HepG2 (cell line): ENCODE measurements around the gene SLC22A4. TPM values are rescaled to one million over a fixed set of nuclear protein-coding genes. Genes with fewer than 3 reads are reported as not detected.

Experiments
- ETV5 ChIP-seq: IDR thresholded peaks from 2 replicates; pipeline ENCODE4 v1.6.1; 2018; ENCODE audit warnings: missing biosample characterization, missing genetic modification reagents, inconsistent platforms, borderline replicate concordance
- FOXM1 ChIP-seq: sonication (generic); formaldehyde crosslinking; IDR thresholded peaks from 2 replicates; pipeline ENCODE4 v1.5.0; 2020; ENCODE audit warnings: missing genetic modification reagents
- GLMP ChIP-seq: sonication (generic); formaldehyde crosslinking; IDR thresholded peaks from 2 replicates; pipeline ENCODE4 v1.9.0; 2021; ENCODE audit warnings: missing genetic modification reagents, mild to moderate bottlenecking, borderline replicate concordance
- HES4 ChIP-seq: sonication (generic); formaldehyde crosslinking; IDR thresholded peaks from 2 replicates; pipeline ENCODE4 v1.9.0; 2021; ENCODE audit warnings: mild to moderate bottlenecking, missing genetic modification reagents, borderline replicate concordance
- IRF1 ChIP-seq: sonication (generic); formaldehyde crosslinking; IDR thresholded peaks from 2 replicates; pipeline ENCODE4 v1.4.0; 2020; ENCODE audit warnings: low read depth, mild to moderate bottlenecking, missing genetic modification reagents
- KDM5A ChIP-seq: fragments of 200-600 bp; sonication (generic); IDR thresholded peaks from 2 replicates; pipeline ENCODE4 v1.7.0; 2018; ENCODE audit warnings: antibody characterized with exemption, mild to moderate bottlenecking, low read length, borderline replicate concordance
- KDM5B ChIP-seq: sonication (generic); formaldehyde crosslinking; IDR thresholded peaks from 2 replicates; pipeline ENCODE4 v1.4.0; 2020; ENCODE audit warnings: missing genetic modification reagents, mild to moderate bottlenecking, borderline replicate concordance
- MXI1 ChIP-seq: IDR thresholded peaks from 3 replicates; pipeline ENCODE4 v1.6.1; 2012; ENCODE audit warnings: low read depth, low read length, inconsistent platforms, borderline replicate concordance
- NONO ChIP-seq, 2 experiments: fragments of 450-650 bp in 1 of 2; sonication (generic) in 1 of 2; formaldehyde crosslinking in 1 of 2; IDR thresholded peaks in 1 of 2; conservative IDR thresholded peaks in 1 of 2; 2 replicates each; pipeline versions ENCODE4 v1.6.1 to v1.8.0; 2017 to 2022; ENCODE audit warnings: mild to moderate bottlenecking in 1 of 2, missing genetic modification reagents in 1 of 2, moderate library complexity in 1 of 2
- PAF1 ChIP-seq: IDR thresholded peaks from 2 replicates; pipeline ENCODE4 v1.6.1; 2016; ENCODE audit warnings: missing genetic modification reagents, missing compliant biosample characterization
- RAD21 ChIP-seq: fragments of 450-650 bp; formaldehyde crosslinking; IDR thresholded peaks from 2 replicates; pipeline ENCODE4 v1.5.0; 2020; ENCODE audit warnings: mild to moderate bottlenecking
- RFXAP ChIP-seq: sonication (generic); formaldehyde crosslinking; IDR thresholded peaks from 2 replicates; pipeline ENCODE4 v1.4.0; 2020; ENCODE audit warnings: missing genetic modification reagents, borderline replicate concordance
- RXRB ChIP-seq: IDR thresholded peaks from 2 replicates; pipeline ENCODE4 v1.6.1; 2016; ENCODE audit warnings: borderline replicate concordance, missing genetic modification reagents, missing compliant biosample characterization
- ZBTB37 ChIP-seq: sonication (generic); formaldehyde crosslinking; IDR thresholded peaks from 2 replicates; pipeline ENCODE4 v1.4.0; 2020; ENCODE audit warnings: mild to moderate bottlenecking, missing genetic modification reagents
- ZNF10 ChIP-seq: sonication (generic); formaldehyde crosslinking; IDR thresholded peaks from 2 replicates; pipeline ENCODE4 v1.4.0; 2020; ENCODE audit warnings: mild to moderate bottlenecking, low read depth, missing genetic modification reagents, borderline replicate concordance
- ZNF292 ChIP-seq: sonication (generic); formaldehyde crosslinking; IDR thresholded peaks from 2 replicates; pipeline ENCODE4 v1.8.1; 2022; ENCODE audit warnings: mild to moderate bottlenecking, low read depth, missing genetic modification reagents, borderline replicate concordance
- ZNF430 ChIP-seq: sonication (generic); formaldehyde crosslinking; IDR thresholded peaks from 2 replicates; pipeline ENCODE4 v1.9.0; 2021; ENCODE audit warnings: mild to moderate bottlenecking, missing genetic modification reagents
- ZNF749 ChIP-seq: sonication (generic); formaldehyde crosslinking; IDR thresholded peaks from 2 replicates; pipeline ENCODE4 v1.8.0; 2022; ENCODE audit warnings: mild to moderate bottlenecking, missing genetic modification reagents, moderate library complexity, borderline replicate concordance
- polyA plus RNA-seq, 8 experiments: library from polyadenylated mRNA; depleted of rRNA in 3 of 8; stranded (reverse) in 7 of 8; unstranded in 1 of 8; fragments of >200 nt; fragmentation: Illumina TruSeq in 4 of 8; extraction: Trizol in 4 of 8; gene quantifications; 2 replicates each; pipeline versions ENCODE4 v1.2.1 to v1.2.3, GENCODE V29; 2011 to 2016; ENCODE audit warnings: low read depth in 4 of 8, missing spikeins in 1 of 8, mixed read lengths in 1 of 8; ENCODE audit not compliant: insufficient read depth in 1 of 8
- total RNA-seq, 5 experiments: library from RNA; depleted of rRNA; stranded (reverse); fragments of >200 nt; fragmentation: Illumina TruSeq; extraction: Trizol; gene quantifications; 2 replicates each; pipeline ENCODE4 v1.2.3, GENCODE V29; 2016; ENCODE audit warnings: low read depth in 1 of 5
- TF ChIP-seq, protein P1 (sequence below): sonication (generic); formaldehyde crosslinking; IDR thresholded peaks from 2 replicates; pipeline ENCODE4 v1.4.0; 2020; ENCODE audit warnings: missing genetic modification reagents, borderline replicate concordance
- TF ChIP-seq, protein P2 (sequence below): sonication (generic); formaldehyde crosslinking; IDR thresholded peaks from 2 replicates; pipeline ENCODE4 v1.4.0; 2020; ENCODE audit warnings: missing genetic modification reagents, low read depth, mild to moderate bottlenecking, borderline replicate concordance

Gene SLC22A4
- total and polyA plus RNA-seq, 2 of the 13 experiments (the other 11 are each of a cell fraction or from before 2014, with no cell fraction given): 0.33 to 0.62 TPM

DNA sequence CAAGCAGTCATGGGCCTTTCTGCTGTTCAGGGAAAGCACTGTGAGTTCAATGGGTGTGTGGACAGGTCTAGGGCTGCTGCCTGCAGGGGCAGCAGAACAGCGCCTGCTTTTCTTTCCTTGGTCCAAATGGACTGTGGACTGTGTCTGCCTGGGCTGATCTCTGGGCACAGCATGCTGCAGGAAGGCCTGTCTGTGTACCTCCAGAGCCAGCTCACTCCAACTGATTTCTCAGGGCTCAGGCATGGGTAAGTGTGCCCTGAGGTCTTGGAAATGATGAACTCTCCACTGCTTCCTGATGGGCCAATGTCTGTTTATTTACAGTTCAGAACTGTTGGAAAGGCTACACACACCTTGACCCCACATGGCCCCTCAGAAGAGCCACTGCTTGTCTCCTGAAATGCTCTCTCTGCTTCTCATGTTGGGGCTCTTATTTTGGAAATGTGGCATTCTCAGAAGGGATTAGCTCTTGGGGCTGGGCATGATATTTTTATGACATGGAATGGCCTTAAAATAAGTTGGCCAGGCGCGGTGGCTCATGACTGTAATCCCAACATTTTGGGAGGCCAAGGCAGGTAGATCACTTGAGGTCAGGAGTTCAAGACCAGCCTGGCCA, 27.0 kb downstream of the SLC22A4 start (continued):
- TF ChIP-seq ZNF10: no peak
- TF ChIP-seq, protein P1, sequence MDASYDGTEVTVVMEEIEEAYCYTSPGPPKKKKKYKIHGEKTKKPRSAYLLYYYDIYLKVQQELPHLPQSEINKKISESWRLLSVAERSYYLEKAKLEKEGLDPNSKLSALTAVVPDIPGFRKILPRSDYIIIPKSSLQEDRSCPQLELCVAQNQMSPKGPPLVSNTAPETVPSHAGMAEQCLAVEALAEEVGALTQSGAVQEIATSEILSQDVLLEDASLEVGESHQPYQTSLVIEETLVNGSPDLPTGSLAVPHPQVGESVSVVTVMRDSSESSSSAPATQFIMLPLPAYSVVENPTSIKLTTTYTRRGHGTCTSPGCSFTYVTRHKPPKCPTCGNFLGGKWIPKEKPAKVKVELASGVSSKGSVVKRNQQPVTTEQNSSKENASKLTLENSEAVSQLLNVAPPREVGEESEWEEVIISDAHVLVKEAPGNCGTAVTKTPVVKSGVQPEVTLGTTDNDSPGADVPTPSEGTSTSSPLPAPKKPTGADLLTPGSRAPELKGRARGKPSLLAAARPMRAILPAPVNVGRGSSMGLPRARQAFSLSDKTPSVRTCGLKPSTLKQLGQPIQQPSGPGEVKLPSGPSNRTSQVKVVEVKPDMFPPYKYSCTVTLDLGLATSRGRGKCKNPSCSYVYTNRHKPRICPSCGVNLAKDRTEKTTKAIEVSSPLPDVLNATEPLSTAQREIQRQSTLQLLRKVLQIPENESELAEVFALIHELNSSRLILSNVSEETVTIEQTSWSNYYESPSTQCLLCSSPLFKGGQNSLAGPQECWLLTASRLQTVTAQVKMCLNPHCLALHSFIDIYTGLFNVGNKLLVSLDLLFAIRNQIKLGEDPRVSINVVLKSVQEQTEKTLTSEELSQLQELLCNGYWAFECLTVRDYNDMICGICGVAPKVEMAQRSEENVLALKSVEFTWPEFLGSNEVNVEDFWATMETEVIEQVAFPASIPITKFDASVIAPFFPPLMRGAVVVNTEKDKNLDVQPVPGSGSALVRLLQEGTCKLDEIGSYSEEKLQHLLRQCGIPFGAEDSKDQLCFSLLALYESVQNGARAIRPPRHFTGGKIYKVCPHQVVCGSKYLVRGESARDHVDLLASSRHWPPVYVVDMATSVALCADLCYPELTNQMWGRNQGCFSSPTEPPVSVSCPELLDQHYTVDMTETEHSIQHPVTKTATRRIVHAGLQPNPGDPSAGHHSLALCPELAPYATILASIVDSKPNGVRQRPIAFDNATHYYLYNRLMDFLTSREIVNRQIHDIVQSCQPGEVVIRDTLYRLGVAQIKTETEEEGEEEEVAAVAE: no peak
- no peak; the same call in 1 of the 2 replicates for TF ChIP-seq ETV5 (CRISPR knock-in tag)
- TF ChIP-seq ZNF430: no peak
- TF ChIP-seq ZBTB37 (CRISPR knock-in tag): no peak
- no peak for TF ChIP-seq NONO (IDR thresholded peaks at IDR 0.05)
- TF ChIP-seq NONO (CRISPR knock-in tag; conservative IDR thresholded peaks at IDR 0.05): 0 out of 2 replicates have a peak, but pooled peaks have one; percentile 13
- TF ChIP-seq KDM5A: no peak
- TF ChIP-seq RAD21 (CRISPR knock-in tag): 0 out of 2 replicates have a peak, but pooled peaks have one; percentile 25
- TF ChIP-seq GLMP: no peak
- peak; percentile 21; the same call in 1 of the 3 replicates for TF ChIP-seq MXI1
- TF ChIP-seq HES4 (CRISPR knock-in tag): no peak
- TF ChIP-seq FOXM1 (CRISPR knock-in tag): no peak
- TF ChIP-seq KDM5B (CRISPR knock-in tag): no peak
- TF ChIP-seq, protein P2, sequence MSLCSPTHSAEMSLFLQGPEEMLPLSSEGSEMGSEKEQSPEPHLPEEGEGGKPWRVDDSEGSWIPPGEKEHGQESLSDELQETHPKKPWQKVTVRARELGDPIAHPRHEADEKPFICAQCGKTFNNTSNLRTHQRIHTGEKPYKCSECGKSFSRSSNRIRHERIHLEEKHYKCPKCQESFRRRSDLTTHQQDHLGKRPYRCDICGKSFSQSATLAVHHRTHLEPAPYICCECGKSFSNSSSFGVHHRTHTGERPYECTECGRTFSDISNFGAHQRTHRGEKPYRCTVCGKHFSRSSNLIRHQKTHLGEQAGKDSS (CRISPR knock-in tag): peak; percentile 64; the same call in 1 of the 2 replicates
- no peak for TF ChIP-seq RFXAP (CRISPR knock-in tag)
- TF ChIP-seq ZNF292 (CRISPR knock-in tag): peak; percentile 96; the same call in 1 of the 2 replicates
- no peak for TF ChIP-seq PAF1 (CRISPR knock-in tag)
- no peak for TF ChIP-seq ZNF749 (CRISPR knock-in tag)
- peak; percentile 91 for TF ChIP-seq RXRB (CRISPR knock-in tag)
- TF ChIP-seq IRF1 (CRISPR knock-in tag): no peak
